PC-3 (cell line): Measurements from ENCODE around the gene ROR1. TPM values are rescaled to one million over a fixed set of nuclear protein-coding genes. Genes with fewer than 3 reads are reported as not detected.

Experiments used
- ATAC-seq: fragments of 200-7000 bp; cut with Tn5 transposase; 2 replicates; pipeline ENCODE4 v1.9.1; 2020; ENCODE audit warnings: mild to moderate bottlenecking, moderate library complexity
- BruUV-seq: library from RNA; stranded (reverse); fragments of 400-500 nt; replicated peaks from 2 replicates; lab custom pipeline; 2021; lab: Mats Ljungman, UMichigan
- CTCF ChIA-PET: fragments of 300-600 bp; sonication (Branson Sonifier 250); formaldehyde crosslinking; loops from one replicate; lab custom pipeline; 2022; ENCODE audit warnings: antibody characterized with exemption; lab: Charles Lee
- POLR2A ChIA-PET: fragments of 300-600 bp; sonication (Branson Sonifier 250); formaldehyde crosslinking; loops from one replicate; lab custom pipeline; 2022; ENCODE audit warnings: antibody characterized with exemption; ENCODE audit not compliant: unreplicated experiment; lab: Charles Lee
- DNase-seq: peaks from one replicate; pipeline ENCODE4 v3.0.0-alpha.2; 2015
- H2AFZ ChIP-seq: fragments of 300-600 bp; sonication (generic); 2 replicates; pipeline ENCODE4 v1.6.0; 2016; ENCODE audit warnings: antibody characterized with exemption, low read length
- H3F3A ChIP-seq: fragments of 300-600 bp; sonication (generic); one replicate; pipeline ENCODE4 v1.6.0; 2017; ENCODE audit warnings: antibody characterized with exemption, low read length, control low read depth, mild to moderate bottlenecking; ENCODE audit not compliant: unreplicated experiment
- H3K27ac ChIP-seq: fragments of 300-600 bp; sonication (generic); 2 replicates; pipeline ENCODE4 v1.5.1; 2016; ENCODE audit warnings: mild to moderate bottlenecking, low read length
- H3K27me3 ChIP-seq: fragments of 300-600 bp; sonication (generic); 2 replicates; pipeline ENCODE4 v1.6.1; 2016; ENCODE audit warnings: low read length, mixed read lengths
- H3K36me3 ChIP-seq: fragments of 300-600 bp; sonication (generic); 2 replicates; pipeline ENCODE4 v1.6.1; 2016; ENCODE audit warnings: low read depth, mixed run types, low read length, mixed read lengths
- H3K4me1 ChIP-seq: fragments of 300-600 bp; sonication (generic); 2 replicates; pipeline ENCODE4 v1.5.1; 2016; ENCODE audit warnings: low read length; ENCODE audit not compliant: insufficient read depth
- H3K4me2 ChIP-seq: fragments of 300-600 bp; sonication (generic); 2 replicates; pipeline ENCODE4 v1.6.0; 2016; ENCODE audit warnings: low read length
- H3K4me3 ChIP-seq: fragments of 300-600 bp; sonication (generic); 2 replicates; pipeline ENCODE4 v1.5.1; 2016; ENCODE audit warnings: mild to moderate bottlenecking, low read length, mixed read lengths
- H3K79me2 ChIP-seq: fragments of 300-600 bp; sonication (generic); 2 replicates; pipeline ENCODE4 v1.6.1; 2017; ENCODE audit warnings: low read length, mixed read lengths
- H3K9ac ChIP-seq: fragments of 300-600 bp; sonication (generic); 2 replicates; pipeline ENCODE4 v1.6.0; 2016; ENCODE audit warnings: mild to moderate bottlenecking, low read length
- H3K9me2 ChIP-seq: fragments of 300-600 bp; sonication (generic); replicated peaks from 2 replicates; pipeline ENCODE4 v1.6.1; 2016; ENCODE audit warnings: mixed run types, low read length, mixed read lengths
- H3K9me3 ChIP-seq: fragments of 300-600 bp; sonication (generic); 2 replicates; pipeline ENCODE4 v1.6.1; 2016; ENCODE audit warnings: low read length, mixed read lengths
- H4K20me1 ChIP-seq: fragments of 300-600 bp; sonication (generic); 2 replicates; pipeline ENCODE4 v1.6.1; 2016; ENCODE audit warnings: low read length, mixed read lengths
- CTCF ChIP-seq: fragments of 300-600 bp; sonication (generic); conservative IDR thresholded peaks from 2 replicates; pipeline ENCODE4 v1.5.1; 2017; ENCODE audit warnings: antibody characterized with exemption, low read depth, mild to moderate bottlenecking, low read length
- EZH2 ChIP-seq: fragments of 300-600 bp; sonication (generic); IDR thresholded peaks from one replicate; pipeline ENCODE4 v1.6.1; 2017; ENCODE audit warnings: antibody characterized with exemption, mild to moderate bottlenecking, low read length; ENCODE audit not compliant: unreplicated experiment
- EZH2phosphoT487 ChIP-seq: fragments of 300-600 bp; sonication (generic); IDR thresholded peaks from 2 replicates; pipeline ENCODE4 v1.6.1; 2018; ENCODE audit warnings: mild to moderate bottlenecking, antibody characterized with exemption, low read length, borderline replicate concordance
- intact Hi-C: fragments of 100-400 bp; cut with micrococcal nuclease; formaldehyde crosslinking; loops from 2 replicates; pipeline ENCODE4 v1.9.0; 2023
- total RNA-seq: library from RNA; depleted of rRNA; stranded (reverse); fragments of >200 nt; gene quantifications from 2 replicates; pipeline ENCODE4 v1.2.3, GENCODE V29; 2014; rRNA removed

ROR1 gene
- total RNA-seq, 1 experiment from 2014 or later = 16.5 TPM

- no peaks in the 10 kb centered on the region for H4K20me1 ChIP-seq
- H3K79me2 ChIP-seq = no peaks in the 10 kb centered on the region
- ATAC-seq (no peak), DNase-seq (no peak)
- POLR2A ChIA-PET = no interaction called here
- no peaks in the 10 kb centered on the region for H3K9me2 ChIP-seq
- no peaks in the 10 kb centered on the region for H3F3A ChIP-seq
- H2AFZ ChIP-seq = no peak overlapping the region
- CTCF ChIA-PET = no interaction called here
- H3K9me3 ChIP-seq = 0 out of 2 replicates have a peak, but pooled peaks cover 6% of the 10 kb centered on the region
- TF ChIP-seq EZH2phosphoT487 (no peak), EZH2 (no peak), CTCF (no peak)
- H3K4me3 ChIP-seq = no peak overlapping the region
- BruUV-seq = no TSS peak
- intact Hi-C loops = no loop called here
- no peaks in the 10 kb centered on the region for H3K27me3 ChIP-seq
- H3K4me2 ChIP-seq = no peak overlapping the region
- no peaks in the 10 kb centered on the region for H3K36me3 ChIP-seq
- peaks cover 8% of the 10 kb centered on the region; the same call in 1 of the 2 replicates for H3K4me1 ChIP-seq
- H3K9ac ChIP-seq = no peak overlapping the region
- no peak overlapping the region for H3K27ac ChIP-seq
Measured at GRCh38 chr1:64229307-64229706, 455.5 kb downstream of the ROR1 start.

Other genes starting within 250 kb of the ROR1 start
- gene PGM1, start 180.6 kb upstream of the ROR1 start, total RNA-seq = 124 and 132 TPM in 2 replicates